ENCODE results near the gene RASSF8.

RASSF8 gene

GRCh38 chr12:26097046-26097878 lies 138.8 kb downstream of the RASSF8 start:
- peak; percentile 94 for TF ChIP-seq CTCF (conservative IDR thresholded peaks at IDR 0.05; ENCODE audit: low read depth, low read length)
- H3K4me3 ChIP-seq (ENCODE audit: low read length), result no peak overlapping the region
- DNase-seq (ENCODE audit: low read depth), result peak; percentile 40

DNA sequence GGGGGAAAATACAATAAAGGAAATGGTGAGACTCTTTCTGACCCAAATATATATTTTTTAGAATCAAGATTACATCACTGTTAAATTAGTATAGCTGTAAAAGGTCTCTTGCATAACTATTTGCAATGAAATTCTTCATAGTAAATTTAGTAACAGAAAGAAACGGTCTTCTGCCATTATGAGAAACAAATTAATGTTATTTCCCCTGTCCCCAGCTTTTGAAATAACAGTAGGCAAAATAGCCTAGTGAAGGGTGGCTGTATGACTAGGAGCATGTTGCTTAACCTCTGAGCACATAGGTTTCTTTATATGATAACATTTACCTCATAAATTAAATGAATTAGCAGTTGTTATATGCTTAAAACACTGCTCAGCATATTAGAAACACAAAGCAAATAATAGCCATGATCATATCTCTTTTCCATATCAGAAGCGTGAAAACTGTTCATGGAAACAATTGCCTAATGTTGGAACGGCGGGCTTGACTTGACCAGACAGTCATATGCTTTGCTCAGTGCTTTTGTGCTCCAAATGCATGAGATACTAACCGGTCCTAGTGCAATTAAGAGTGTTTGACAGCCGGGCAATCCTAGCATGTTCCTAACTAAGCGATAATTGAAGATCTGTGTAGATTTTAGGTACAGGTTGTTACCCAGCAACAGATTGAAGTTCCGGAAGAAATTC lies 142.3 kb downstream of the RASSF8 start:
- no peak overlapping the region for H3K4me3 ChIP-seq (ENCODE audit: low read length)
- TF ChIP-seq CTCF (conservative IDR thresholded peaks at IDR 0.05; ENCODE audit: low read depth, low read length), result no peak
- DNase-seq (ENCODE audit: low read depth), result no peak

DNA sequence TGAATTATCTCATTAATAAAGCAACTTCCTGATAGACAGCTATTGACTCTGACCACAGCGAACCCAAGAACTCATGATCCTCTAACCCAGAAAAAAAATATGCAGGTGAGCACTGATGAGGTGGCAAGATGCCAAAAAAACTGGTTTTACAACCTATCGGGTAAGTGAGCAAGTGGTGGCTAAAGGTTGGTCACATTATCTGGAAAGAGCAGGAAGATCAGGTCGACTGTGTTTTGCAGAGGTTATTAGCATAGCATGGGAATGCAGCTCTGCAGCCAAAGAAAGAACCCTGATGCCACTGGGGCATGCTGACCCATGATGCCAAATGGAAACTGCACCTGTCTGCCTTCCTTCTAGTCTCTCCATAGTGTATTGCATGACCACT lies 142.9 kb downstream of the RASSF8 start:
- no peak overlapping the region for H3K4me3 ChIP-seq (ENCODE audit: low read length)
- no peak for DNase-seq (ENCODE audit: low read depth)
- no peak for TF ChIP-seq CTCF (conservative IDR thresholded peaks at IDR 0.05; ENCODE audit: low read depth, low read length)

DNA sequence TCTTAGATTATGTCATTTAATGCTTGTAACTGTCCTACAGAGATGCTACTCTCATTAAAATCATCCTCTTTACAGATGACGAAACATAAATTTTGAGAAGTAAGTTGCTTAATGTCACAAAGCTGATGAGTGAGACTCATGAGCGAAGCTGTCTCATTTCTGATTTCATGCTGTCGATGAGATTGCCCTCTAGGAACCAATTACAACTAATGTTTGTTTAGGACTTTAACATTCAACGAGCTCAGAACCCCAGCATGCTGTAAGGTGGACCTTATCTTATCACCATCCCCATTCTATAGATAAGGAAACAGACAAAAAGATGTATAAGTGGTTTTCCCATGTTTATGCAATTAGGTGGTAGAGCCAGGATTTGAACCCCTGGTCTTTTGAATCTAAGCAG lies 143.3 kb downstream of the RASSF8 start:
- no peak for TF ChIP-seq CTCF (conservative IDR thresholded peaks at IDR 0.05; ENCODE audit: low read depth, low read length)
- no peak for DNase-seq (ENCODE audit: low read depth)
- H3K4me3 ChIP-seq (ENCODE audit: low read length), result no peak overlapping the region

DNA sequence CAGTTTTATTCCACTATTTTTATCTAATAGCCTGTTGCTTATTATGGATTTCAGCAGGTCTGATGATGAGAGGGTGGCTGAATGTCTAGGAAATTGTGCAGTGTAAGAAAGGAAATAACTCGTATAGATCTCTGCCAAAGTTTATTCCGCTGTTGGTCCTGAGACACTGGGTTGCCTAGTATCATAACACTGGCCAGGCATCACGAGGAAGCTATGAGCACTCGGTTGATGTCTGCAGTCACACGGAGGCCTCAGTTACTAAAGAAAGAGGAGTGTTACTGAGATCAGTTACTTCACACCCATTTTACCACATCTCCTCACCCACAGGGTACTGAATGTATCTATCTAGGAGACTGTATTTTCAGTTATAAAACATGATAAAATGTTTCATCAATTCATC lies 144.5 kb downstream of the RASSF8 start:
- no peak for DNase-seq (ENCODE audit: low read depth)
- TF ChIP-seq CTCF (conservative IDR thresholded peaks at IDR 0.05; ENCODE audit: low read depth, low read length), result no peak
- H3K4me3 ChIP-seq (ENCODE audit: low read length), result no peak overlapping the region

DNA sequence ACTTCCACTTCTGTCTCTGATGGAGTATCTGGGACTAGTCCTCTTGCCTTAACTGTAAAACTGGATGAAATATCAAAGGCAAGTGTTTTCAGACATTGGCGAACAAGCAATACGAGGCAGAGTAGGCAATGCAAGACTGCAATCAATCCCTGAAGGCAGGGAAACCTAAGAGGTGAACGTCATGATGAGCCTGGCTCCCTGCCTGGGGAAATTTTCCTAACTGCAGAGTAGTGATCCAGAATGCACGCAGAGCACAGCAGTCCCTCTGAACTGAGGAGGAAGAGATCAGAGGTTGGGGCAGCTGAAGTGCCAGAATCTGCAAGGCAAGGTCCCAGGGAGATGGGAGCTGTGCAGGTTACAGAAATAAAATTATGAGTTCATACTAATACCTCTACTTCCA lies 147.9 kb downstream of the RASSF8 start:
- TF ChIP-seq CTCF (conservative IDR thresholded peaks at IDR 0.05; ENCODE audit: low read depth, low read length), result no peak
- no peak for DNase-seq (ENCODE audit: low read depth)
- no peak overlapping the region for H3K4me3 ChIP-seq (ENCODE audit: low read length)

GRCh38 chr12:26108915-26109314 lies 150.4 kb downstream of the RASSF8 start:
- TF ChIP-seq CTCF (conservative IDR thresholded peaks at IDR 0.05; ENCODE audit: low read depth, low read length), result no peak
- no peak overlapping the region for H3K4me3 ChIP-seq (ENCODE audit: low read length)
- no peak for DNase-seq (ENCODE audit: low read depth)

Data from retinal pigment epithelial cell (primary cell).